ENCODE data around the gene MRI1.
A peak's percentile ranks its signal among the peaks of the same experiment; 100 is the strongest.

DNA sequence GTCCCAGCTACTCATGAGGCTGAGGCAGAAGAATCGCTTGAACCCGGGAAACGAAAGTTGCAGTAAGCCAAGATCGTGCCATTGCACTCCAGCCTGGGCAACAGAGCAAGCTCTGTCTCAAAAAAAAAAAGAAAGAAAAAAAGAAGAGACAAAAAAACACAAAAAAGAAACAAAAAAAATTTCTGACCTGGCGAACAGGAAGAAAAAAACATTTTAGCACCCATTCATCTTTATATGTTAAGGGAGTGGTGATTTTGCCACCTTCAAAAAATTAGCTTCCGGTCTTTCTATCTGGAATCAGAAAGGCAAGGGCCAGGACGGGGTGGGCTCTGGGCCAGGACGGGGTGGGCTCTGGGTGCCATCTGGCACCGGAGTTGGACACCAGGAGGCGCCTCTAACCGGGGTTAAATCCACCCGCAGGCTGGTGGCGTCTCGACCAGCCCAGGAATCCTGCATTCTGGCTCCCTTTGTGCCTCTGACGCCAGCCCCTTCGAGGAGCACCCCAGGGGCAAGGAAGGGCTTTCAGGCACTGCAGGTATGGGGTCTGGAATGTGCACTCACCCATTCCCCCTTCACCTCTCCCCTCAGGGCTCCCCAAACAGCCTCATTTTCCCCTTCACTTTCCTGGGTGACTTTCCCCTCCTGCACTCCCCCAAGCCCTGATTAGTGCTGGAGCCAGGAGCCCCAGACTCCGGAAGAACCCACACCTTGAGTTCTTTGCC is 20.6 kb downstream of the MRI1 start:
- TF ChIP-seq, protein P1, sequence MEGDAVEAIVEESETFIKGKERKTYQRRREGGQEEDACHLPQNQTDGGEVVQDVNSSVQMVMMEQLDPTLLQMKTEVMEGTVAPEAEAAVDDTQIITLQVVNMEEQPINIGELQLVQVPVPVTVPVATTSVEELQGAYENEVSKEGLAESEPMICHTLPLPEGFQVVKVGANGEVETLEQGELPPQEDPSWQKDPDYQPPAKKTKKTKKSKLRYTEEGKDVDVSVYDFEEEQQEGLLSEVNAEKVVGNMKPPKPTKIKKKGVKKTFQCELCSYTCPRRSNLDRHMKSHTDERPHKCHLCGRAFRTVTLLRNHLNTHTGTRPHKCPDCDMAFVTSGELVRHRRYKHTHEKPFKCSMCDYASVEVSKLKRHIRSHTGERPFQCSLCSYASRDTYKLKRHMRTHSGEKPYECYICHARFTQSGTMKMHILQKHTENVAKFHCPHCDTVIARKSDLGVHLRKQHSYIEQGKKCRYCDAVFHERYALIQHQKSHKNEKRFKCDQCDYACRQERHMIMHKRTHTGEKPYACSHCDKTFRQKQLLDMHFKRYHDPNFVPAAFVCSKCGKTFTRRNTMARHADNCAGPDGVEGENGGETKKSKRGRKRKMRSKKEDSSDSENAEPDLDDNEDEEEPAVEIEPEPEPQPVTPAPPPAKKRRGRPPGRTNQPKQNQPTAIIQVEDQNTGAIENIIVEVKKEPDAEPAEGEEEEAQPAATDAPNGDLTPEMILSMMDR (IDR thresholded peaks at IDR 0.05; ENCODE audit: insufficient read depth, low read length, poor library complexity, severe bottlenecking): peak; percentile 52
- TF ChIP-seq EZH2phosphoT487 (conservative IDR thresholded peaks at IDR 0.05; ENCODE audit: low read length): no peak
